ENCODE measurements around the gene RNASE13.
"Not testable (repeated sequence)": the region's sequence is repeated elsewhere in the genome, so short reads cannot be mapped to it uniquely, and the experiment has no call there.

The RNASE13 gene

DNA sequence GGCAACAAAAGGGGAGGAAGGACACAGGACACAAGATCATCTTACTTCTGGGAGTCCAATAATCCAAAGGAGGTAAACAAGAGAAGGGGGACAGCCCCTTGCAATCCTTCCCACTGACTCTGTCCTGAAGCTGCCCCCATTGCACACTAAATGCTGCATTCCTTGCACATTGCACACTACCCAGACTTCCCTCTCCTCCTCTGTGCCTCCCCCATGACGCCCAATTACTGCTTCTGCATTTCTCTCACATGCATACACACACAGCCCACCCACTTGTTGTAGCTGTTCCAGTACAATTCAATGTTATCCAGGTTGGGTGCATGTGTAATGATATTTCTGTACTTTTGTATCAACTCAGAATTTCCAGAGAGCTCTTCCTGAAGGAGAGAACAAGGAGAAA, 15.2 kb downstream of the RNASE13 start:
- in situ Hi-C loops (cut with HindIII; ENCODE audit: low pct_unique_long_range_greater_than_20kb, low sequenced_read_pairs): no loop called here
- DNase-seq (ENCODE audit: low read depth in 1 of 2, low spot score in 1 of 2): no peak
- no peak for TF ChIP-seq JUND (IDR thresholded peaks at IDR 0.05; ENCODE audit: low read depth)

- no peak for TF ChIP-seq JUND (IDR thresholded peaks at IDR 0.05; ENCODE audit: low read depth)
- no peak for DNase-seq (ENCODE audit: low read depth in 1 of 2, low spot score in 1 of 2)
- in situ Hi-C loops (cut with HindIII; ENCODE audit: low pct_unique_long_range_greater_than_20kb, low sequenced_read_pairs): no loop called here
These were observed 15.8 kb downstream of the RNASE13 start for GRCh38 chr14:21018781-21019180.

GRCh38 chr14:21018286-21018685, 16.3 kb downstream of the RNASE13 start:
- DNase-seq (ENCODE audit: low read depth in 1 of 2, low spot score in 1 of 2): no peak
- in situ Hi-C loops (cut with HindIII; ENCODE audit: low pct_unique_long_range_greater_than_20kb, low sequenced_read_pairs): no loop called here
- TF ChIP-seq JUND (IDR thresholded peaks at IDR 0.05; ENCODE audit: low read depth): no peak

GRCh38 chr14:21017528-21018245, 16.9 kb downstream of the RNASE13 start:
- no peak for TF ChIP-seq JUND (IDR thresholded peaks at IDR 0.05; ENCODE audit: low read depth)
- no peak for DNase-seq (ENCODE audit: low read depth in 1 of 2, low spot score in 1 of 2)
- in situ Hi-C loops (cut with HindIII; ENCODE audit: low pct_unique_long_range_greater_than_20kb, low sequenced_read_pairs): no loop called here

DNA sequence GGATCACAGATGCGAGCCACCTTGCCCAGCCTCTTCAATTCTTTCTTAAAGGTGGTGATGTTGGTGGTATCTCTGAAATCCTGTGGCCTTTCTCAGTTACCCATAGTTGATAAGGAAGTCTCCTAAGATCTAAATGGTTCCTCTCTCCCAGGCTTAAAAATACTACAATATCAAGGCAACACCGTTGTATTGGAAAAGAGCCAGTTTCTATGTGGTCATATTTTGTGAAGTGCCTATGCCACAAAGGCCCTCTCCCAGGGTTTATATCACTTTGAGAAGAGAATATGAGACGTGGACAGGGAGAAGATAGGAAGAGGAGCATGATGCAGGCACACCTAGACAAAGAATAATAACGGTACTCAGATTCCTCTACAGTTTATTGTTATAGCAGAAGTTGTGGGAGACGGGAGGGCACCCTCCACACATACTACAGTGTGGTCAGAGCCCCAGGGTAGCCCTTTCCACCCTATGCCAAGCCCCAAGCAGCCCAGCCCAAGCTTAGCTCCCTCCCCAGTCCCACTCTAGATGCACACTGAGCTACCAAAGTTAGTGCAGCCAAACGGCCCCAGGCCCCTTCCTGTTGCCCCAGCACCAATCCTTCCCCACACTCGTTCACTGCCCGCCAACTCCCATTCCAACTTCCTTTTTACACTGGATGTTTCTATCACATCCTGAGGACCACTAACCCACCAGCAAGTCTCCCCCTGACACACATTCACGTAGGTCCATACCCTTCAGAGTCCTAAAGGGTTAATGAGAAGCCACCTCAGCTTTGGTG, 18.0 kb downstream of the RNASE13 start:
- DNase-seq (ENCODE audit: low read depth in 1 of 2, low spot score in 1 of 2): no peak
- TF ChIP-seq JUND (IDR thresholded peaks at IDR 0.05; ENCODE audit: low read depth): no peak
- in situ Hi-C loops (cut with HindIII; ENCODE audit: low pct_unique_long_range_greater_than_20kb, low sequenced_read_pairs): no loop called here

DNA sequence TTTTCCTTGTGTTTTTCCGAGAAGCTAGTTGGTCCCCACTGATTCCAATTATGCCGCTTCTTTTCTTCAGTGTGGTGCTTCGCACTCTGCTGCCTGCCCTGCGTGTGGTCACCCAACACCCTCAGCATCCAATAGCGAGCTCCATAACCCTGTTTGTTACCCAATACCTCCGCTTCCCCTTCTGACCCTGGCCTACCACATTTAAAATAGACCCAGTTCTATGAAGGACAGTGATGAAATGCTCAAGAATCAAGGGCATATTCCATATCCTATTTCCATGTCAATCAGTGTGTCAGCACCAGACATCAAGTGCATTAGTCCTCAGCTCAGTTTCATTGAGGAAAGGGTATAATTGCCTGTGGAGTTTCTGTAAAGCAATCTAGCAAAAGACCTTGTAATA, 19.3 kb downstream of the RNASE13 start:
- no peak for TF ChIP-seq JUND (IDR thresholded peaks at IDR 0.05; ENCODE audit: low read depth)
- in situ Hi-C loops (cut with HindIII; ENCODE audit: low pct_unique_long_range_greater_than_20kb, low sequenced_read_pairs): no loop called here
- no peak for DNase-seq (ENCODE audit: low read depth in 1 of 2, low spot score in 1 of 2)

DNA sequence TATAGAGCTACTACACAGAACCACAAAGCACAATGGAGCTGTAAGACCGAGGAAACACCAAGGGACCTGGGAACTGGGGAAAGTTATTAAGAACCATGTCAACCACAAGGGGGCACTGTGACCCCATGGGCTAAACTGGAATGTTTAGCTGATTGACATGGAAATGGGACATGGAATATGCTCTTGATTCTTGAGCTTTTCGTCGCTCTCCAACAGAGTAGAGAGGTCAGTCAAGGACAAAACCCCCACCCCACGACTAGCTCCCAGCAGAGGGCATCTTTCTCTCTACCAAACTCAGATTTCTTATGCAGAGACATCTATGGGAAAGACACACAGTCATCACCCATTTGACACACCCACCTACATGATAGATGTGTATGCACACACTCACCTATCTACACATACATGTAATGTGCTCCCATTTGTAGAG, 19.8 kb downstream of the RNASE13 start:
- TF ChIP-seq JUND (IDR thresholded peaks at IDR 0.05; ENCODE audit: low read depth): no peak
- in situ Hi-C loops (cut with HindIII; ENCODE audit: low pct_unique_long_range_greater_than_20kb, low sequenced_read_pairs): no loop called here

DNA sequence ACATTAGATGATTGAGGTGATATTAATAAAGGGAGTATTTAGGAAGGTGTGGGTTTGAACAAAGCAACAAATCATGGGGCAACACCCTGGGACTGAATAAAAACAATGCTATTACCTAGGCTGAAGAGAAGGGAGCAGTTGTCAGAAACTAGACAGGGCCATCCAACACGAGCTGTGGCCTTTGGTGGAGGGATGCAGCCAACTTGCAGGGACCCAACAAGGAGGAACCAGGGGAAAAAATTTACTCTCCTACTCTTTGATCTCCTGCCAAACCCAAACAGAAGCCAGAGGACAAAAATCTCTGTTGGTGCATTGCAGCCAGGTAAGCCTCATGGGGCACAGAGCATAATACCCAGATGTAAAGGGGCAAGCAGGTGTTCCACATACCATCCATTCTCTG, 23.5 kb downstream of the RNASE13 start:
- in situ Hi-C loops (cut with HindIII; ENCODE audit: low pct_unique_long_range_greater_than_20kb, low sequenced_read_pairs): no loop called here
- TF ChIP-seq JUND (IDR thresholded peaks at IDR 0.05; ENCODE audit: low read depth): no peak
- no peak for DNase-seq (ENCODE audit: low read depth in 1 of 2, low spot score in 1 of 2)

More for the DNA sequence above, 19.8 kb downstream of the RNASE13 start:
- peak; percentile 22 to 85 for DNase-seq (ENCODE audit: low read depth in 1 of 2, low spot score in 1 of 2)

DNA sequence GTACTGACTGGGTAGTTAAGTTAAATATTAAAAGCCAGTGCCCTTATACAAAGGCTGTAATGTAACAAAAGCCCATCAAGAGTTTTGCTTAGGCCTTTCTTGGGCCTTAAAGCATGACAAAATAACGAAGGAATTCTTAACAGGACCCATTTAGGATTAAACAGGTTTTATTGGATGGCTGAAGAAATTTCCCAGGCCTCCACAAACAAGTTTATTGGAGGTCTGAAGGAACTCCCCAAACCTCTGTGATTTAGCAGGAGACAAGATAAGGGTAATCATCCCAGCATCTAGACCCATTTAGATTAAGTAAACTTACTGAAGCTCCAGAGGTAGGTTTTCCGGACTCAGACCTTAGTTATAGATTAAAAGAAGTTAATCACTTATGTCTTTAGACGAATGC, 24.9 kb downstream of the RNASE13 start:
- in situ Hi-C loops (cut with HindIII; ENCODE audit: low pct_unique_long_range_greater_than_20kb, low sequenced_read_pairs); DNase-seq (ENCODE audit: low read depth in 1 of 2, low spot score in 1 of 2): not testable (repeated sequence)

DNA sequence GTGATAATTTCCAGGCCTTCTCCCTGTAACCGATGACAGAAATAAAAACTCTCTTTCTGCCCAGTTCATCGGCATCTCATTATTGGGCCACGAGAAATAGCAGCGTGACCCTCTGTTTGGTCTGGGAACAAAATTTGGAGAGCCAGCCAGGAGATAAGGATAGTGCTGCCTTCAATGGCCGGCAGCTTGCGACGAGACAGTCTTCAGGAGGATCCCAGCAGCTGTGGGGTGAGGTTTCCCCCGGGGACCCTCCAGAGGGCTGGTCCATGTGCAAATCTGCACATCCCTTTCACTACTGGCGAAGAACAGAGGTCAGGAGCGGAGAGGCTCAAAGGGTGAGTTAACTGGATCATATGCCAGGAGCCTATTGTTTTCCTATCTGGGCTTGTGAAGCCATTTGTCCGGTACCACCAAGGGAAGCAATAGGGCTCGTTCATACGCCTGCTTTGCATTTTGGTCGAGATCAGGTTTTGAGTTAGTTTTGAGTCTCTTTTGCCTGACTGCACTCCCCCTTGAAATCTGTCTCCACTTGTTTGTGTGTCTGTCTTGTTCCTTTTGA, 30.7 kb downstream of the RNASE13 start:
- in situ Hi-C loops (cut with HindIII; ENCODE audit: low pct_unique_long_range_greater_than_20kb, low sequenced_read_pairs): no loop called here
- DNase-seq (ENCODE audit: low read depth in 1 of 2, low spot score in 1 of 2): no peak
- no peak for TF ChIP-seq JUND (IDR thresholded peaks at IDR 0.05; ENCODE audit: low read depth)

GRCh38 chr14:21001218-21001617, 33.4 kb downstream of the RNASE13 start:
- no peak for TF ChIP-seq JUND (IDR thresholded peaks at IDR 0.05; ENCODE audit: low read depth)
- in situ Hi-C loops (cut with HindIII; ENCODE audit: low pct_unique_long_range_greater_than_20kb, low sequenced_read_pairs): no loop called here
- no peak for DNase-seq (ENCODE audit: low read depth in 1 of 2, low spot score in 1 of 2)

DNA sequence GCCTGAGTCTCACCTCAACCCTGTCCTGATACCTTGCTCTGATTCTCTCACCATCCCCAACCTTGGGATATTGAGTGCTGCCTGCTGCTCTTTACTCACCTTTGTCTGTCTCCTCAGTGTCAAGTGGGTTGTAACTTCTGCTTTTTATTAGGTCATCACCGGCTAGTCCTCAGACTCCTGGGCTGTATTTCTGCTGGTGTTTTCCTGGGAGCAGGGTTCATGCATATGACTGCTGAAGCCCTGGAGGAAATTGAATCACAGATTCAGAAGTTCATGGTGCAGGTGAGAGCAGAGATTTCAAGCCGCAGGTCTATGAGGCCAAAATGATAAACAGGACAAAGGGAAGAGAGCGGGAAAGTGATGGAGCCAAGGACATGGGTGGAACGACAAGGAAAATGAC, 35.0 kb downstream of the RNASE13 start:
- DNase-seq (ENCODE audit: low read depth in 1 of 2, low spot score in 1 of 2): no peak
- no peak for TF ChIP-seq JUND (IDR thresholded peaks at IDR 0.05; ENCODE audit: low read depth)
- in situ Hi-C loops (cut with HindIII; ENCODE audit: low pct_unique_long_range_greater_than_20kb, low sequenced_read_pairs): no loop called here

- peak; percentile 21 to 87 for DNase-seq (ENCODE audit: low read depth in 1 of 2, low spot score in 1 of 2)
- in situ Hi-C loops (cut with HindIII; ENCODE audit: low pct_unique_long_range_greater_than_20kb, low sequenced_read_pairs): no loop called here
- TF ChIP-seq JUND (IDR thresholded peaks at IDR 0.05; ENCODE audit: low read depth): no peak
These were observed 35.8 kb downstream of the RNASE13 start, which contains the start of gene SLC39A2 for GRCh38 chr14:20998674-20999366. TSS of gene SLC39A2 (plus strand) at chr14:20999293. CDS start at chr14:20999447, 154 bp downstream.
